Central memory CD4-positive, alpha-beta T cell (primary cell): ENCODE results near the gene WDFY4.

Experiments used
- DNase-seq: peaks from one replicate; pipeline ENCODE4 v3.0.0; 2022

Gene WDFY4

GRCh38 chr10:48821111-48821510, 136.4 kb downstream of the WDFY4 start:
- DNase-seq, result no peak

- no peak for DNase-seq
These were observed 137.0 kb downstream of the WDFY4 start for GRCh38 chr10:48821692-48822091.

- no peak for DNase-seq
These were observed 149.0 kb downstream of the WDFY4 start for GRCh38 chr10:48833674-48834073.

GRCh38 chr10:48834189-48834965, 149.7 kb downstream of the WDFY4 start:
- DNase-seq, result no peak

- no peak for DNase-seq
These were observed 151.1 kb downstream of the WDFY4 start for GRCh38 chr10:48835781-48836180.

GRCh38 chr10:48836605-48837004, 151.9 kb downstream of the WDFY4 start:
- no peak for DNase-seq

- no peak for DNase-seq
These were observed 154.2 kb downstream of the WDFY4 start for GRCh38 chr10:48838834-48839233.

- DNase-seq, result no peak
These were observed 155.4 kb downstream of the WDFY4 start for GRCh38 chr10:48839809-48840679.

- DNase-seq, result no peak
These were observed 157.6 kb downstream of the WDFY4 start for GRCh38 chr10:48842231-48842630.

- DNase-seq, result no peak
These were observed 158.5 kb downstream of the WDFY4 start for GRCh38 chr10:48843198-48843597.

- DNase-seq, result no peak
These were observed 159.9 kb downstream of the WDFY4 start for GRCh38 chr10:48844616-48845015.

GRCh38 chr10:48845512-48845911, 160.8 kb downstream of the WDFY4 start:
- no peak for DNase-seq

- no peak for DNase-seq
These were observed 163.0 kb downstream of the WDFY4 start for GRCh38 chr10:48847691-48848090.

GRCh38 chr10:48856855-48857254, 172.2 kb downstream of the WDFY4 start:
- DNase-seq, result no peak

- no peak for DNase-seq
These were observed 187.6 kb downstream of the WDFY4 start for GRCh38 chr10:48872234-48872633.

GRCh38 chr10:48878091-48878490, 193.4 kb downstream of the WDFY4 start:
- DNase-seq, result no peak

GRCh38 chr10:48879451-48879850, 194.8 kb downstream of the WDFY4 start:
- DNase-seq, result no peak

GRCh38 chr10:48880016-48880705, 195.5 kb downstream of the WDFY4 start:
- DNase-seq, result no peak

- DNase-seq, result no peak
These were observed 197.3 kb downstream of the WDFY4 start for GRCh38 chr10:48881937-48882336.

- DNase-seq, result no peak
These were observed 198.2 kb downstream of the WDFY4 start for GRCh38 chr10:48882881-48883280.

- no peak for DNase-seq
These were observed 199.0 kb downstream of the WDFY4 start for GRCh38 chr10:48883701-48884100.

- DNase-seq, result no peak
These were observed 199.7 kb downstream of the WDFY4 start for GRCh38 chr10:48884179-48885045.
